GM18505 (cell line): ENCODE data around the gene TSPAN31.
"Not testable (repeated sequence)": the region's sequence is repeated elsewhere in the genome, so short reads cannot be mapped to it uniquely, and the experiment has no call there.

Experiments used
- ATAC-seq: cut with Tn5 transposase; IDR thresholded peaks from one replicate; pipeline ENCODE4 v1.9.1; 2021; ENCODE audit not compliant: unreplicated experiment
- POLR2A ChIP-seq: IDR thresholded peaks from 4 replicates; pipeline ENCODE4 v1.6.1; 2011; ENCODE audit warnings: borderline replicate concordance; ENCODE audit not compliant: insufficient read depth, insufficient read length; ENCODE audit errors: extremely low read depth

TSPAN31 gene

DNA sequence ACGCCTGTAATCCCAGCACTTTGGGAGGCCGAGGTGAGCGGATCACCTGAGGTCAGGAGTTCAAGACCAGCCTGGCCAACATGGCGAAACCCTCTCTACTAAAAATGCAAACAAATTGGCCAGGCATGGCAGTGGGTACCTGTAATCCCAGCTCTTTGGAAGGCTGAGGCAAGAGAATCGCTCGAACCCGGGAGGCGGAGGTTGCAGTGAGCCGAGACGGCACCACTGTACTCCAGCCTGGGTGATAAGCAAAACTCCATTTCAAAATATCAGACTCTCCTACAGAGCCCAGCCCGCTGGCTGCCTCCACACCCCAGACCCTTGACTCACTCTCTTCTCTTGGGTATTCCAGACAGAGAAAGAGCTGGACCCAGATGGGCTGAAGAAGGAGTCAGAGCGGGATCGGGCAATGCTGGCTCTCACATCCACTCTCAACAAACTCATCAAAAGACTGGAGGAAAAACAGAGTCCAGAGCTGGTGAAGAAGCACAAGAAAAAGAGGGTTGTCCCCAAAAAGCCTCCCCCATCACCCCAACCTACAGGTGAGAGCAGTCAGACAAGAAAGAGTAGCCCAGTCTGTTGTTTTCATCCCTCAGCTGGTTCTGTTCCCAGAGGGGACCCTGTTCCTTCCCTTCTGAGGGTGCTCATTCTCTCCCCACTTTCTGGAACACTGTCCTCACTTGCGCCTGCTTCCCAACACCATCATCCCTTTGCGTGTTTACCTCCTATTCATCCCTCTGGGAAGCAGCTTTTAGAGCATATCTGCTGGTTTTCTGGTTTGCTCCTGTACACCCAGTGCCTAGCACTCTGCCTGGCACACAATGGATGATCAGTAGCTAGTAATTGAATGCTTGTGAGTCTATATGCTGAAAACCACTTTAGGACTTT, 26.0 kb upstream of the TSPAN31 start:
- no peak for TF ChIP-seq POLR2A
- no peak for ATAC-seq

DNA sequence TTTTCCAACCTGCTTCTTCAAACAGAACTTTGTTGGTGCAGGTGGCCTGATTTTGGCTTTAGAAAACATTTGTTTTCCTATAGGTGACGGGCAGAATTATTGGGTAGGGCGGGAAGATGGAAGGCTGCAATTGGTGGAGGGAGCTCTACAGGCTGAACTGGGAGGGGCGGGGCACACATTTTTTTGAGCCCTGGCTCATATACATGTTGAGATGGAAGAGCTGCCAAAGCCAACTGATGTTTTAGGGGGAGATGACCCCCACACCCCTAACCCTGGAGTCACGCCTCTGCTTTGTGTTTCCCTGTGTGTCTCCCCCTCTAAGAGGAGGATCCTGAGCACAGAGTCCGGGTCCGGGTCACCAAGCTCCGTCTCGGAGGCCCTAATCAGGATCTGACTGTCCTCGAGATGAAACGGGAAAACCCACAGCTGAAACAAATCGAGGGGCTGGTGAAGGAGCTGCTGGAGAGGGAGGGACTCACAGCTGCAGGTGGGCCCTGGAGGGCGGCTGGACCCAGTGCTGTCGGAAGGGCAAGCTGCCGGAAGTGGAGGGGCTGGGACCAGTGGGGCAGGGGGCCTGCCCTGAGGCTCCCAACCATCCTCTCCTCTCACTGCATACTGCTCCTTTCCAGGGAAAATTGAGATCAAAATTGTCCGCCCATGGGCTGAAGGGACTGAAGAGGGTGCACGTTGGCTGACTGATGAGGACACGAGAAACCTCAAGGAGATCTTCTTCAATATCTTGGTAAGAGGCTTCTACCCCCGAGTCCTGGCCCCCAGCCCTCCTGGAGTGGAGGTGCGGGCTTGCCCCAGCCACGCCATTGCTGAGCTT, 24.8 kb upstream of the TSPAN31 start:
- no peak for TF ChIP-seq POLR2A
- ATAC-seq = no peak

DNA sequence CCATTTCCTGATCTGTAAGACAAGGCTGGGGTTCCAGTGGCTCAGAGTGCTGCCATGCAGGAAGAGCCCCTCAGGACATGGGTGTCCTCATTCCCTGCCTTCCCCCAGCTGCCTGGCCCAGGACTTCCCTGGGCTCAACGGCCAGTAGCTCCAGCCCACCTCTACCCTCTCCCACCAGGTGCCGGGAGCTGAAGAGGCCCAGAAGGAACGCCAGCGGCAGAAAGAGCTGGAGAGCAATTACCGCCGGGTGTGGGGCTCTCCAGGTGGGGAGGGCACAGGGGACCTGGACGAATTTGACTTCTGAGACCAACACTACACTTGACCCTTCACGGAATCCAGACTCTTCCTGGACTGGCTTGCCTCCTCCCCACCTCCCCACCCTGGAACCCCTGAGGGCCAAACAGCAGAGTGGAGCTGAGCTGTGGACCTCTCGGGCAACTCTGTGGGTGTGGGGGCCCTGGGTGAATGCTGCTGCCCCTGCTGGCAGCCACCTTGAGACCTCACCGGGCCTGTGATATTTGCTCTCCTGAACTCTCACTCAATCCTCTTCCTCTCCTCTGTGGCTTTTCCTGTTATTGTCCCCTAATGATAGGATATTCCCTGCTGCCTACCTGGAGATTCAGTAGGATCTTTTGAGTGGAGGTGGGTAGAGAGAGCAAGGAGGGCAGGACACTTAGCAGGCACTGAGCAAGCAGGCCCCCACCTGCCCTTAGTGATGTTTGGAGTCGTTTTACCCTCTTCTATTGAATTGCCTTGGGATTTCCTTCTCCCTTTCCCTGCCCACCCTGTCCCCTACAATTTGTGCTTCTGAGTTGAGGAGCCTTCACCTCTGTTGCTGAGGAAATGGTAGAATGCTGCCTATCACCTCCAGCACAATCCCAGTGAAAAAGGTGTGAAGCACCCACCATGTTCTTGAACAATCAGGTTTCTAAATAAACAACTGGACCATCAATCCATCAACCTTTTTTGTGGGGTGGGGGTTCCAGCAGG, 23.9 kb upstream of the TSPAN31 start:
- no peak for TF ChIP-seq POLR2A
- ATAC-seq = no peak

DNA sequence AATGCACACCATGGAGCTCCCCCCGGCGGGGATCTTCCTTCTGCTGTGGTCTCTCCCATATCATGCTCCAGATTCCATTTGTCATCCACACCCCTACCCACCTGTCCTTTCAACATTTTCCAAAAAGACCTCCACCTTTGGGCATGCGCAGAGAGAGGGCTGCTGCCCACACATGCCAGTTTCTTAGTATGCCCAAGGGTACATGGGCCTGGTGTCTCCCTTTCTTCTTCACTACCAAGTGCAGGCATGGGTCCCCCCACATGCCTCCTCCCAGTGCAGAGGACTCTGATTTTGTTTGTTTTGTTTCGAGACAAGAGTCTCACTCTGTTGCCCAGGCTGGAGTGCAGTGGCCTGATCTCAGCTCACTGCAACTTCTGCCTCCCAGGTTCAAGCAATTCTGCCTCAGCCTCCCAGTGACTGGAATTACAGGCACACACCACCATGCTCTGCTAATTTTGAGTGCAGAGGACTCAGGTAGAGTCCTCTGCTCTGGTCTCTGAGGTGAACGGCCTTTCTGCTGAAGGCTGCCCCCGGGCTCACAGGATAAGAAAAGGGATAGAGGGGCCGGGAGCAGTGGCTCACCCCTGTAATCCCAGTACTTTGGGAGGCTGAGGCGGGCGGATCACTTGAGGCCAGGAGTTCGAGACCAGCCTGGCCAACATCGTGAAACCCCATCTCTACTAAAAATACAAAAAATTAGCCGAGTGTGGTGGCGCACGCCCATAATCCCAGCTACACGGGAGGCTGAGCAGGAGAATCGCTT, 22.8 kb upstream of the TSPAN31 start:
- ATAC-seq = not testable (repeated sequence)

DNA sequence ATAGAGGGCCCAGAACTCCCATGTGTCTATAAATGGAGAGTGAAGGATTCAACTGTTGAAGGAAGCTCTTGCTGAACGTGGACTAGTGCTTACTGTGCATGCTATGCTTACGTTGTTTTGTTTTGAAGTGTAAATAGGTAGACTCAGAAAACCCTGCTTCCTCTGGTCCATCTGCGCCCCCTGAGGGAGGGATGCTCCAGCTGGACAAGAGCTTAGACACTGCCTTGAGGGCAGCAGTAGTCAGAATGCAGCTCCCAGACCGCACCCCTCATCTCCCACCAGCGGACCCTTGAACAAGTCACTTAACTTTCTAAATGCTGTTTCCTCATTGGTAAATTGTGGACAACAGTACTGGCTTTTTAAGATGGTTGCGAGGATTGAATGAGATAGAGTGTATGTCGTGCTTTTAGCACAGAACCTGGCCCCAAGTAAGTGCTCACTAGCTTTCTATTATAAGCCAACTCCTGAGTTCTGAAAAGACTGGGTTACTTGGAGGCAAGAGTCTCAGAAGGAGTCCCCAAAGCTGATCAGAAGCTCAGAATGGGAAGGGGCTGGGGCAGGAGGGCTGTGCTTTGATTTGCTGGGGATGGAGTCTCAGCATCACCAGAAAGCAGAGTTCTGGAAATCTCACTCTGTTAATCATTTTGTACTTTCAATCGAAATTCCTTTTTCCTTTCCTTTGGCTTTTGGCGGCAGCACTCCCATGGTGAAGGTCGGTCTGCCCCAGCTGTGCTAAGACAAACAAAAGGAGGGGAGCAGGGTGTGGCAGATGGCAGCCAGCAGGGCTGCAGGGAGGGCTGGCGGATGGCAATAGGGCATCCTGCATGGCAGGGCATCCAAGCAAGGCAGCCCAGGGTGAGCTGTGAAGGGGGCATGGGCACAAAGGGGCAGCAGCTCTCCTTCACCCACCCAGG, 21.9 kb upstream of the TSPAN31 start:
- ATAC-seq = no peak
- no peak for TF ChIP-seq POLR2A

DNA sequence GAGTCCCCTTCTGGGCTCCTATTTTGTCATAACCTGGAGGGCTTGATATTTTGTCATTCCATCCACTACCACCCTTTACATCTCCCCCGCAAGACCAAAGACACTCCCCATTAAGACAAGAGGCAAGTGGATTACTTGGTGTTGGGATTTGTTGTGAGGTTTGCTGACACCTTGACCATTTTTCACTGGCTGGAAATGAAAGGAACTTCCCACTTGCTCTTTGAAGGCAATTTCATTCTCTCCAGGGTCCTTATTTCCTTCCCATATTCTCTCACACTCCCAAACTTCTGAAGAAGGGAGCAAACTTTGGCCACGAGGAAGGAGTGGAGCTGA, 21.2 kb upstream of the TSPAN31 start:
- ATAC-seq = no peak
- no peak for TF ChIP-seq POLR2A

DNA sequence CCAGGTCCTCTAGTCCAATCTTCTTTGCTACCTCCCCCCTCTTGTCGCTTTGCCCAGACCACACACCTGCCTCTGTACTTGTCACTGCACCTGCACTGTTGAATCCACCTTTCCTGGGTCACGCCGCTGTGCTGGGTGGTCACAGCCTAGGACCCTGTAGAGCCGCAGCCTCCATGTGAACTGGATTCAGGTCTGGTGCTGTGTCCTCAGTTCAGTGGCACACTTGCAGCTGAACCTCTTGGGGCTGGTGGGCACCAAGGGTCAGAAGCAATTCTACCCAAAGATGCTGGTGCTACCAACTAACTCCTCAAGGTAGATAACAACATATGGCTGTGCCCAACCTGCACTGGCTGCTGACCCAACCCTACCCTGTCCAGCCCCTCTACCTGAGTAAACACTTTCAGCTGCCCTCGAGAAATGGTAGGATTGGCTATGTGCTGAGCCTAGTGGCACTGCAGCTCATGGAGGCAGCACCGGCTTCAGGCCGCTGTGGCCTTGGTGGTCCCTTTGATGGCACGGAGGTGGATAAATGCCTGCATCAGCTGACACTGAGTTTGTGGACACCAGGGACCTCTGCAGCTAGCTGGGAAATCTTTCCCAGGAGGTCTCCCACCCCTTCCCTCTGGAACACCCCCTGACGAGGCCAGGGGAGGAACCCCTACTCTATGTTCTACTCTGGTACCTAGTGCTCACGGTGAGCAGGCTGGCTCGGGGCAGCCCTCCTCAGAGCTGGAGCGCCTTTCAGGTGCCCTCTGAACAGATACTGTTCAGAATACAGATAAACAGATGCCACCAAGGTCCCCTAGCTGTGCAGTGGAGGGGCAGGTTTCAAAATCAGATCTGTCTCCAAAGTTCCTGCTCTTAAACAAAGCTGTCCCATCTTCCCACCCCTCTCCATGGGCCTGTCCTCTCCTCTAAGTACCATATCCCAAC, 20.6 kb upstream of the TSPAN31 start:
- no peak for TF ChIP-seq POLR2A
- ATAC-seq = no peak

DNA sequence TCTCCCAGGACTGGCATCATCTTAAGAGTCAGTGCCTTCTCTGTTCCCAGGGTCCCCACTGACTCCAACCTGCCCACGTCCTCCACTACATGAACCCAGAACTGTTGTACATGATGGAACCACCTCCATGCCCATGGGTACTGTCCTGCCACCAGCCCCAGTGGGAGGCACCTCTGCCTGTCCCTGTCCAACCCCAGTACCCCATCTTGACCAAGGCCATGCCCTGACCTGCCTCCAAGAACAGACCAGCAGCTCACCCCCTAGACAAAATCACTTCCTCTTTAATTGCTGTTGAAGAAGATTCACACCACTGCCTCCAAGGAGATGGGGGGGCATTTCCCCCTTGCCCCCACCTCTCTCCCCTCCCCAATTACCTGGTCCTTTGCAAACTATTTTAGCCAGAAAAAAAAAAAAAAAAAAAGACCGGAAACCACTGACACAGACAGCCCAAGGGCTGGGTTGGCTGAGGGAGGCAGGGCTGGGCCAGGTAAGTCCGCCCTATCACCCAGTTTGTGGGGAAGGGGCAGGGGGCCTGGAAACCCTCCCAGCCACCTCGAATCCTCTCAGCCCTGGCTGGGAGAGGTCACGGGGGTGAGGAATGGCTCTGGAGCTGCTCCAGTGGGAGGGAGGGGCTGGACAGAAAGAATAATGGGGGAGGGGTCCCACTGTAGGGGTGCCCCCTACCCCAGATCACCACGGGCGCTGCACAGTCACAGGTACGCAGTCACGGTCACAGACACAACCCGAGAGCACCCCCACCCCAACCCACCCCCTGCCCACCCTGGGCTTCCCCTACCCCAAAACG, 19.7 kb upstream of the TSPAN31 start:
- TF ChIP-seq POLR2A = no peak
- no peak for ATAC-seq

DNA sequence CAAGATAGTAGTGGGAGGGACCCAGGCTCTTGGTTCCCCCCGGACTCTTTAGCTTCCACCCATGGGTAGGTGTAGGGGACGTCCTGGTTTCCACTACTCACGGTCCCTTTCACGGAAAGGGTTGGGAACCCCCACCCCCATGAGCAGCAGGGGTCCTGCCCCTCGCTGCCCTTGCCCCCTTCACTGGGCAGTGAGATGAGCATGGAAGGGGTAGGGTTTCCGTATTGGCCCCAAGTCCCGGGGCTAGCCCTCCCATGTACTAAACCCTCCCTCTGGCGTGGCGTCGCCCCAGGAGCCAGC, 19.0 kb upstream of the TSPAN31 start:
- ATAC-seq = no peak
- TF ChIP-seq POLR2A = no peak

DNA sequence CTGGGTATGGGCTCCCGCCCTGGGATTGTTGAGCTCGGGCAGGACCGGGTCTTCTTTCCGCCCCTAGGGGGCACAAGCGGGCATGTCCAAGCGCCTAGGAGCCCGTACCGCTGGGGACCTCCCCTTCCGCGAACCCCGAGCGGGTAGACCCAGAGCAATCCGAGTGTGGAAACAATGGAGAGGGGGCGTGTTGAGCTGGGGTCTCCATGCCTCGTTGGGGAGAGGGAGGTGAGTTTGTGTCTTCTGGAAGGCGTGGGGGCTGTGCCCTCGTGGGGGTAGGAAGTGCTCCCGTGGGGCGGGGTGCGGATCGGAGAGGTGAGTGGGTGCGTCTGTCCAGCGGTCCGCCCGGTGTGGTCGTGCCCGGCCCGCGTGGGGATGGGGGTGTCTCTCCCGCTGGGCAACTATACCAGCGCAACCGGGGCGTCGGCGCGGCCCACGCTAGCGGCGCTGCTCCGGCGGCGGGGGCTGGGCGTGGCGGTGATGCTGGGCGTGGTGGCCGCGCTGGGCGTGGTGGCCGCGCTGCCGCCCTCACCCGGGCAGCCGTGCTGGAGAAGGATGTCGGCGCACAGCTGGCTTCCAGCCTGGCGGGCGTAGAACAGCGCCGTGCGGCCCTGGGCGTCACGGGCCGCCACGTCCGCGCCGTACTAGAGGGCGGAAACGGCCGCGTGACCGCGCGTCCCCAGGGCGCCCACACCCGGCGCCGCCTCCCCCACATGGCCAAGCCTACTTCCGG, 18.5 kb upstream of the TSPAN31 start:
- no peak for TF ChIP-seq POLR2A
- peak; percentile 46 for ATAC-seq
